HEK293 (cell line): ENCODE results near the gene GALNT10.

Experiments used
- CTCF ChIA-PET: fragments of 350-600 bp; formaldehyde crosslinking; extraction: SDS; loops from one replicate; lab custom pipeline; 2021; ENCODE audit warnings: antibody characterized with exemption; lab: Yijun Ruan, JAX
- POLR2A ChIA-PET: fragments of 300-600 bp; formaldehyde crosslinking; extraction: SDS; loops from one replicate; lab custom pipeline; 2020; ENCODE audit warnings: antibody characterized with exemption, inconsistent platforms; lab: Yijun Ruan, JAX
- H3K27ac ChIP-seq: fragments of 200-500 bp; sonication (Bioruptor generic); 2 replicates; pipeline ENCODE4 v1.5.1; 2014; ENCODE audit warnings: low read depth, low read length, control low read depth, inconsistent platforms; ENCODE audit errors: extremely low read depth
- H3K36me3 ChIP-seq, 2 experiments: fragments of 200-500 bp in 1 of 2; sonication (Bioruptor generic) in 1 of 2; 1 replicate in 1 of 2; 2 replicates in 1 of 2; pipeline ENCODE4 v1.5.1; 2014 to 2017; ENCODE audit warnings: inconsistent platforms in 2 of 2, low read length in 2 of 2; ENCODE audit not compliant: control insufficient read depth in 2 of 2, insufficient read depth in 1 of 2
- H3K4me1 ChIP-seq: fragments of 200-500 bp; sonication (Bioruptor generic); 2 replicates; pipeline ENCODE4 v1.5.1; 2014; ENCODE audit warnings: mild to moderate bottlenecking, low read length, inconsistent platforms; ENCODE audit not compliant: control insufficient read depth, insufficient read depth
- H3K4me3 ChIP-seq: 2 replicates; pipeline ENCODE4 v1.5.1; 2011; ENCODE audit warnings: low read depth, mild to moderate bottlenecking, control low read depth, low read length, moderate library complexity
- H3K9me3 ChIP-seq: fragments of 200-500 bp; sonication (Bioruptor generic); 2 replicates; pipeline ENCODE4 v1.5.1; 2014; ENCODE audit warnings: low read depth, low read length, inconsistent platforms; ENCODE audit not compliant: control insufficient read depth, insufficient read depth
- ATF2 ChIP-seq: fragments of 450-650 bp; formaldehyde crosslinking; IDR thresholded peaks from 2 replicates; pipeline ENCODE4 v1.5.1; 2016; ENCODE audit warnings: missing biosample characterization, missing genetic modification characterization, low read depth
- BCL11A ChIP-seq: fragments of 450-650 bp; formaldehyde crosslinking; IDR thresholded peaks from 2 replicates; pipeline ENCODE4 v1.5.1; 2016; ENCODE audit warnings: low read depth, missing biosample characterization, missing genetic modification characterization
- GLI2 ChIP-seq: fragments of 450-650 bp; formaldehyde crosslinking; IDR thresholded peaks from 2 replicates; pipeline ENCODE4; 2017; ENCODE audit warnings: missing biosample characterization, missing genetic modification characterization, low read depth, borderline replicate concordance
- SCRT1 ChIP-seq: fragments of 450-650 bp; formaldehyde crosslinking; IDR thresholded peaks from 2 replicates; pipeline ENCODE4 v1.5.1; 2016; ENCODE audit warnings: missing biosample characterization, missing genetic modification characterization, borderline replicate concordance
- TSHZ1 ChIP-seq: fragments of 450-650 bp; formaldehyde crosslinking; IDR thresholded peaks from 2 replicates; pipeline ENCODE4 v1.5.1; 2016; ENCODE audit warnings: missing biosample characterization, missing genetic modification characterization, borderline replicate concordance
- ZBTB11 ChIP-seq: fragments of 450-650 bp; formaldehyde crosslinking; conservative IDR thresholded peaks from 2 replicates; pipeline ENCODE4 v1.5.1; 2016; ENCODE audit warnings: low read depth, missing biosample characterization, missing genetic modification characterization
- ZNF155 ChIP-seq: fragments of 450-650 bp; formaldehyde crosslinking; IDR thresholded peaks from 2 replicates; pipeline ENCODE4 v1.5.1; 2016; ENCODE audit warnings: missing biosample characterization, missing genetic modification characterization
- ZNF2 ChIP-seq: fragments of 450-650 bp; formaldehyde crosslinking; IDR thresholded peaks from 2 replicates; pipeline ENCODE4 v1.5.1; 2016; ENCODE audit warnings: missing biosample characterization, missing genetic modification characterization
- ZNF23 ChIP-seq: fragments of 450-650 bp; formaldehyde crosslinking; IDR thresholded peaks from 2 replicates; pipeline ENCODE4 v1.5.1; 2016; ENCODE audit warnings: missing biosample characterization, missing genetic modification characterization, borderline replicate concordance
- ZNF239 ChIP-seq: fragments of 450-650 bp; formaldehyde crosslinking; IDR thresholded peaks from 2 replicates; pipeline ENCODE4 v1.5.1; 2016; ENCODE audit warnings: missing biosample characterization, missing genetic modification characterization
- ZNF274 ChIP-seq, 2 experiments: fragments of 200-500 bp in 1 of 2; fragments of 450-650 bp in 1 of 2; sonication (Bioruptor generic) in 1 of 2; formaldehyde crosslinking in 1 of 2; IDR thresholded peaks; 2 replicates each; pipeline versions ENCODE4 v1.5.1 to v1.6.1; 2014 to 2016; ENCODE audit warnings: borderline replicate concordance in 1 of 2, inconsistent platforms in 1 of 2, low read length in 1 of 2, missing biosample characterization in 1 of 2, missing genetic modification characterization in 1 of 2
- ZNF501 ChIP-seq: fragments of 450-650 bp; formaldehyde crosslinking; IDR thresholded peaks from 2 replicates; pipeline ENCODE4 v1.5.1; 2016; ENCODE audit warnings: missing biosample characterization, missing genetic modification characterization
- ZNF560 ChIP-seq: fragments of 450-650 bp; formaldehyde crosslinking; IDR thresholded peaks from 2 replicates; pipeline ENCODE4 v1.5.1; 2017; ENCODE audit warnings: missing biosample characterization, missing genetic modification characterization, borderline replicate concordance
- ZNF571 ChIP-seq: fragments of 450-650 bp; formaldehyde crosslinking; IDR thresholded peaks from 2 replicates; pipeline ENCODE4 v1.5.0; 2017; ENCODE audit warnings: missing biosample characterization, missing genetic modification characterization
- ZNF660 ChIP-seq: fragments of 450-650 bp; IDR thresholded peaks from 2 replicates; pipeline ENCODE4 v1.5.1; 2018; ENCODE audit warnings: missing biosample characterization, mild to moderate bottlenecking, missing genetic modification characterization
- ZNF677 ChIP-seq: fragments of 450-650 bp; IDR thresholded peaks from 2 replicates; pipeline ENCODE4 v1.5.0; 2018; ENCODE audit warnings: missing biosample characterization, mild to moderate bottlenecking, missing genetic modification characterization, moderate library complexity
- ZSCAN16 ChIP-seq: fragments of 450-650 bp; formaldehyde crosslinking; IDR thresholded peaks from 2 replicates; pipeline ENCODE4 v1.5.1; 2016; ENCODE audit warnings: missing biosample characterization, missing genetic modification characterization
- TF ChIP-seq, protein P1 (sequence below): fragments of 450-650 bp; formaldehyde crosslinking; IDR thresholded peaks from 2 replicates; pipeline ENCODE4 v1.5.1; 2016; ENCODE audit warnings: missing biosample characterization, missing genetic modification characterization

The GALNT10 gene

GRCh38 chr5:154401355-154401754 is 210.8 kb downstream of the GALNT10 start:
- TF ChIP-seq ZNF274 (IDR thresholded peaks at IDR 0.05; ENCODE audit: low read length) (no peak), ZNF274 (tag by site-specific recombination; IDR thresholded peaks at IDR 0.05; ENCODE audit: borderline replicate concordance) (no peak), BCL11A (tag by site-specific recombination) (no peak), ZNF239 (no peak), ZNF2 (tag by site-specific recombination) (no peak), ATF2 (no peak), SCRT1 (no peak), ZBTB11 (tag by site-specific recombination) (no peak), TSHZ1 (tag by site-specific recombination) (no peak), GLI2 (tag by site-specific recombination) (no peak), ZNF155 (tag by site-specific recombination) (no peak), ZNF501 (tag by site-specific recombination) (no peak), ZNF677 (tag by site-specific recombination) (no peak), ZNF660 (tag by site-specific recombination) (no peak), ZNF23 (tag by site-specific recombination) (no peak), ZSCAN16 (tag by site-specific recombination) (no peak), ZNF571 (tag by site-specific recombination) (no peak), ZNF560 (tag by site-specific recombination) (no peak)
- TF ChIP-seq, protein P1, sequence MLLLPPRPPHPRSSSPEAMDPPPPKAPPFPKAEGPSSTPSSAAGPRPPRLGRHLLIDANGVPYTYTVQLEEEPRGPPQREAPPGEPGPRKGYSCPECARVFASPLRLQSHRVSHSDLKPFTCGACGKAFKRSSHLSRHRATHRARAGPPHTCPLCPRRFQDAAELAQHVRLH (tag by site-specific recombination) = no peak
- no peak overlapping the region for H3K27ac ChIP-seq
- CTCF ChIA-PET = no interaction called here

More at GRCh38 chr5:154401355-154401754, 210.8 kb downstream of the GALNT10 start:
- H3K9me3 ChIP-seq = no peaks in the 10 kb centered on the region
- no peaks in the 10 kb centered on the region for H3K36me3 ChIP-seq
- no peak overlapping the region for H3K4me3 ChIP-seq
- POLR2A ChIA-PET = no interaction called here
- H3K4me1 ChIP-seq = peaks cover 12% of the 10 kb centered on the region
